NB4 (cell line): ENCODE results near the gene TMPRSS13.

Source experiments
- DNase-seq: peaks from one replicate; pipeline ENCODE4 v3.0.0; 2010; ENCODE audit warnings: low read depth
- H3K4me3 ChIP-seq: one replicate; pipeline ENCODE4 v1.5.1; 2011; ENCODE audit warnings: mild to moderate bottlenecking, low read depth, low read length, moderate library complexity
- CTCF ChIP-seq: IDR thresholded peaks from one replicate; pipeline ENCODE4 v1.5.1; 2012; ENCODE audit warnings: low read depth, low read length
- MAX ChIP-seq: IDR thresholded peaks from 2 replicates; pipeline ENCODE4 v1.6.1; 2011; ENCODE audit warnings: low read depth, low read length
- MYC ChIP-seq: IDR thresholded peaks from 2 replicates; pipeline ENCODE4 v1.6.1; 2011; ENCODE audit warnings: low read depth, low read length
- POLR2A ChIP-seq: IDR thresholded peaks from 2 replicates; pipeline ENCODE4 v1.6.1; 2011; ENCODE audit warnings: mild to moderate bottlenecking; ENCODE audit not compliant: insufficient read length; ENCODE audit errors: extremely low read depth

Gene TMPRSS13

DNA sequence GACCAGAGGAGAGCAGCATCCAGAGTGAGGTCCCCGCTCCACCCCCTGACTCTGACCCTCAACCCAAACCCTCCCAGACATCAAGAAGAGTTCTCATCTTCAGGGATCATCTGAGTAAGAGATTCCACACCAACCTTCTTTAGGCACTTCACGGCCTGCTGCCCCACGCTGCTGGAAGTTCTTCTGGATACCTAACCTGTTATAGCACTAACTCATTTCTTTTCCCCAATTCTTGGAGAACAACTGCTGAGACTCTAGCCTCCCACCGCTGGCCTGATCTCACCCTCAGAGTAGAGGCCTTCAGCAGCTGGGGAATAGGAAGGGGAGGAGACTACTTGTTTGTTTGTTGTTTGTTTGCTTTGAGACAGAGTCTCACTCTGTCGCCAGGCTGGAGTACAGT, 7.3 kb downstream of the TMPRSS13 start:
- TF ChIP-seq POLR2A, result no peak
- TF ChIP-seq CTCF, result no peak
- TF ChIP-seq MYC, result no peak
- no peak for TF ChIP-seq MAX
- no peak for DNase-seq

DNA sequence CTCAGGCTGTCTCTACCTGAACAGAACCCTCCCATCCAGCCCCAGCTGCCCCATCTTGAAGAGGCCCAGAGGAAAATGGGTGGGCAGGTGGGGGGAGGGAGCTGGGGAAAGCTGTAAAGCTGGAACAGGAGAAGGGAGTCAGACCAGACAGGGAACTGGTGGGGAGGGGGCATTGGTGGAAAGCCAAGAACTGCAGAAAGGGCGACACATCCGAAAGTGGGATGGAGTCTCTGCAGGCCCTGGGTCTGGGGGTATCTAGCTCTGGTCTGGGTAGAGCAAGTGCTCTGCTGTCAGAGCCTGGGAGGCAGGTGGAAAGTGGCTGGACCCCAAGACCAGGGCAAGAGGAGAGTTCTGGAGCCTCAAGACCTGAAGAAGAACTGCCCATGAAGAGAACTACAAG, 7.7 kb downstream of the TMPRSS13 start:
- H3K4me3 ChIP-seq, result no peak overlapping the region
- no peak for DNase-seq
- no peak for TF ChIP-seq MYC
- no peak for TF ChIP-seq CTCF
- no peak for TF ChIP-seq POLR2A
- TF ChIP-seq MAX, result no peak

More for the DNA sequence above, 7.3 kb downstream of the TMPRSS13 start:
- no peak overlapping the region for H3K4me3 ChIP-seq

DNA sequence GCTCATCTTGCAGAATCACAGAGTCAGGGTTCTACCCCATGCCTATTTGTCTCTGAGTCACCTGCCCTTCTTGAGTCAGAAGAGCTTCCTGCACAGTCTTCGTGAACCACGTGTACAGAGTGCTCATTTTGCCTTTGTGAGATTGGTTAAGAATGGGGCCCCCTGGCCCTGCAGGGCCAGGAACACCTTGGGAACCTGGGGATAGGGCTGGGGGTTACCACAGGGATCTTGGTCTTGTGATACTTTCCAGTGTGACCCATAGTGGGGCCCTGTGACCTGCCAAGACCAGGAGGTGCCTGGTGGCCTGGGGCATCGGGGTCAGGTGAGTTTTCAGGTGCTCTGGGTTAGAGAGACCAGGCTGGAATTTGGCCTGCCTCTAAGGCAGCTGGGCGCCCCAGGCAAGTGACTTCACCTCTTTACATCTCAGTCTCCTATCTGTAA, 9.4 kb downstream of the TMPRSS13 start:
- DNase-seq, result peak; percentile 23
- no peak for TF ChIP-seq CTCF
- TF ChIP-seq MAX, result peak; percentile 70
- H3K4me3 ChIP-seq, result no peak overlapping the region

DNA sequence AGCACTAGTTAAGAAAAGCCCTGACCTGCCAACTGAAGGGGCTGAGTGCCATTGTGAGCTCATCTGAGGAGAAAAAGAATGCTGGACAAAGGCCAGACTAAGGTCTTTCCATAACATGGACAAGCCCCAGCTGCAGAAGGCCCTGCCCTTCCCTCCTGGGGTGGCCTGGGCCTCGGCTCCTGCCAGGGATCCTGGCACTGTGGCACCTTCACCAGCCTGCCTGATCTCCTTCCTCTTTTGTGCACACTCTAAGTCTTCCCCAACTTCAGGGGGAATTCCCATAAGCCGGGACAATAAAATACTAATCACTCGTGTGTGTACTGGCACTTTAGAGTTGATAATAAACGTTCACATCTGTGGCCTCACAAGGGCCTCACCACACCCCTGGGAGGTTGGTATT, 9.9 kb downstream of the TMPRSS13 start:
- no peak overlapping the region for H3K4me3 ChIP-seq
- no peak for DNase-seq
- TF ChIP-seq MAX (no peak), MYC (no peak), CTCF (no peak), POLR2A (no peak)

- no peak overlapping the region for H3K4me3 ChIP-seq
- TF ChIP-seq POLR2A, result no peak
- no peak for TF ChIP-seq CTCF
- no peak for TF ChIP-seq MAX
- TF ChIP-seq MYC, result no peak
- no peak for DNase-seq
Measured at GRCh38 chr11:117918366-117919255, 10.6 kb downstream of the TMPRSS13 start.
